Uterus (tissue), 2 donors: ENCODE data around the gene NLK.

Experiments used
- CTCF ChIP-seq, 4 experiments: fragments of 200-600 bp in 2 of 4; fragments of 450-650 bp in 2 of 4; sonication (generic) in 2 of 4; IDR thresholded peaks; one replicate each; pipeline ENCODE4 v1.5.1; 2016 to 2019; ENCODE audit warnings: antibody characterized with exemption in 4 of 4, mild to moderate bottlenecking in 2 of 4, moderate library complexity in 1 of 4
- POLR2A ChIP-seq, 2 donors: fragments of 450-650 bp; IDR thresholded peaks; one replicate each; pipeline ENCODE4 v1.6.1; 2016; ENCODE audit warnings: antibody characterized with exemption in 2 of 2, mild to moderate bottlenecking in 1 of 2, moderate library complexity in 1 of 2

GRCh38 chr17:28141773-28142172 is 99.3 kb downstream of the NLK start:
- TF ChIP-seq CTCF (IDR thresholded peaks at IDR 0.05), result no peak
- no peak for TF ChIP-seq POLR2A (IDR thresholded peaks at IDR 0.05)
